ENCODE measurements around the gene HIPK1.

The HIPK1 gene

DNA sequence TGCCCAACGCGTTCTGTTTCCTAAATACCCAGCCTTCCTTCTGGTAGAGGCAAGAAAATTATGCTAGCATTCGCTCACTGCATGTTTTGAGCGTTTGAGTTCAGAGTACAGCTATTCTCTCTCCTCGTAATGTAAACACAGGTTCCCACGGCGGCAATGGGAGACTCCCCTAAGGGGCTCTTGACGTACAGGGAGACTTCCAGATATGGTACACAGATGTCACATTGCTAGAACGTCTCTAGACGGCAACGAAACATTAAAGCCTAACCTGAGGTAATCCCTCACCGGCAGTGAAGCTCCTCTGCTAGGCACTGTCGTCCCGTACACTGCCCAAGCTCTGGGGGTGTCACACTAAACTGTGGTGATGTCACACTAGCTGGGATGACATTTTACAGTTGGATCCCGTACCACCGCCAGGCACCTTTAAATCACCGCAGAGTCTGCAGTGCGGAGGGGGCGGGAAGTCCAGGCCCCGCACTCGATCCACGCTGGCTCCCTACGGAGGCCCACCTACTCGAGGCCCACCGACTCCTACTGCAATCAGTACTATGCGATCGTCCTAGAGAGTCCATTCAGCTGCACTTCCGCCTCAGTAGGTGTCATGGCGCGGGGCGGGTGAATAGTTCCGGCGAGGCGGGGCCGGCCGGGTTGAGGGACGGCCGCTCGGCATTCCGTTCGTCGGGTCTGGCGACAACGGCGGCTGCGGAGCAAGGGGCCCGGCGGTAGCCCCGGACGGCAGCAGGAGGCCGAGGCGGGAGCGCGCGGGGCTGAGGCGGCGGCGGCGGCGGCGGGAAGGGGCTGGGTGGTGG, at the start of gene HIPK1:
HIPK1 (plus strand) TSS at position 384 of the 809 bp plus-strand sequence.
- DNase-seq, result peak; percentile 97

DNA sequence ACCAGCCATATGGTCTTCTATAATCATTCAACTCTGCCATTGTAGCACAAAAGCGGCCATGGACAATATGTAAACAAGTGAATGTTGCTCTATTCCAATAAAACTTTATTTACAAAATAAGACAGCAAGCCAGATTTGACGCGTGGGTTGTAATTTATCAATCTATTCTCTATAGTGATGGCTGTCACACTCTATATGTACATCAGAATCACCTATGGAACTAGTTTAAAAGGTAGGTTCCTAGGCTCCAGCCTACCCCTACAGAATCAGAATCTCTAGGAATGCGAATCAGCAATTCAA, 49.4 kb upstream of the HIPK1 start:
- no peak for DNase-seq

DNA sequence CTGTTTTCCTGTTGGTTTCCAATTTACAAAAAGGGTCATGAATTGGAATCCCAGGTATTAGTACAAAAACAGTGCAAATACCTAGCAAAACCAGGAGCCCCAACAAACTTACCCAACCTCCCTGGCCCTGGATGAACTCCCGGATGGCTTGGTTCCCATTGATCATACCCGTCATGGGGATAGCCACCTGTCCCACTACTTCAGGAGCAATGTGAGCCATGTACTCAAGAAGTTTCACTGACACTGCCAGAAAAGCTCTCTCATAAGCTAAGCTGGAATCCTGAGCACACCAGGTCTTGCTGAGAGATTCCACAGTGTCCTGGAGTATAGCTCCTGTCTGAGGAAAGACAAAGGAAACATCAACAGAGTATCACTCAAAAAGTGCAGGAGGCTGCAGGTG, 47.5 kb upstream of the HIPK1 start:
- no peak for DNase-seq

DNA sequence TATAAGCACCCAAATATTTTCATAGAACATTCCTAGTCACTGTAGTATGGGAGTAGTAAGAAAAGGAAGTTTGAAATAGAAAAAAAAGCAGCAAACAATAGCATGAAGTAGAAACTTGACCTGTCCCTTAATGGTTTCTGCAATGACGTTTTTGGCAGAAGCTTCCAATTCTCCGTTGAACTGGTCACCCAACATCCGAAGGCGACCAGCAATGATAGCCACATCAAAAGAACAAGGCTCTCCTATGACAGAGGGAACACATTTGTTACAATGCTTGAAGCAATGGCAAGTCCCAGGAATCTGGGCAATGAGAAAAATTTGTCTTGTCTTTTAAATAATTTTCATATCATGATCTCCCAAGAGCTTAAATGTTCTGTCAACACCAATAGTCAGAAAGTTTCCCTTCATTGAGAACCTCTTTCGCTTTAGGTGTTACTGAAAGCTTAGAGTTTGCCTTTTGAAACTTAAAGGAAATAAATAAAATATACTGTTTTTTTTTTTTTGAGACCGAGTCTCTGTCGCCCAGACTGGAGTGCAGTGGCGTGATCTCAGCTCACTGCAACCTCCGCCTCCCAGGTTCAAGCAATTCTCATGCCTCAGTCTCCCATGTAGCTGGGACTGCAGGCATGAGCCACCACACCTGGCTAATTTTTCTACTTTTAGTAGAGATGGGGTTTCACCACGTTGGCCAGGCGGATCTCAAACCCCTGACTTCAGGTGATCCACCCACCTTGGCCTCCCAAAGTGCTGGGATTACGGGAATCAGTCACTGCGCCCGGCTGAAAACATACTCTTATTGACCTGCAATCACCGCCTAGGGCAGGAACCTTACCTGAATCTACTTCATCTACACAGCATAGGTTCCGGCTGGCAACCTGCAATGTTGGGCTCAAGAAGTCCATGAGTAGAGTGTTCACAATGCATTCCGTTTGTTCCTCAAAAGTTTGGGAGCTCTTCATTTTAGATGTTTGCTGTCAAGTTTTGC, 42.4 kb upstream of the HIPK1 start:
- no peak for DNase-seq

DNA sequence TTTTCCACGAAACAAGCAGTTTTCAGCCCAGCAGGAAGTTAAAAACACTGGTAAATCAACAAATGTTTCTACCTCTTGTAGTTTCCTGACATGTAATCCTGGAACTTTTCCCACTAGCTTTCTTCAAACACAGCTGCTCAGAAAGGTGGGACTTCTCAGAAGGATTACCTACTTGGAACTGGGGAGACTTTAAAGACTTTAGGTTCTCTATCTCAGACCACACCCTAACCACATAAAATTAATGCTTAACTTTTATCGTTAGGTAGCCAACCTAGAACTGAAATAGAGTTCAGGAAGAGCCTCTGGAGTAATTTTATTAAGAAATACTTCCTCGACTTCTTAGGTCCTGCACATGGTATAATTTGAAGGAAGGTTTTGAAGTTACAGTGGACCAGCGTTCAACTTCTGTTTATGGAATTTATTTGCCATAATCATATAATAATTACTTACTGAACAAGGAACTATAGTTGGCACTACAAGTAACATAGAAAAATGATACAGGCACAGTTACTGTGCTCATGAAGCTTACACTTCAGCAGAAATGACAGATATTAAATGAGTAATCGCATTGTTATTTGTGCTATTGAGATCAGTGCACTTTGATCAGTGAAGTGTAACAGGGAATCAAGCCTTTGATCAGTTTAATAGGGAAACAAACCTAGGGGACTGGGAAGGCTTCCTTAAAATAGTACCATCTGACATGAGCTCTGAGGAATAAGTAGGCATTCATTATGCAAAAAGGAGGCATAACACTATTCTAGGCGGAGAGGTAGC, 41.5 kb upstream of the HIPK1 start, which contains the start of gene BCL2L15:
BCL2L15 (minus strand) TSS at position 180 of the 774 bp plus-strand sequence. CDS start 206 bp downstream, outside the sequence.
- DNase-seq, result no peak

DNA sequence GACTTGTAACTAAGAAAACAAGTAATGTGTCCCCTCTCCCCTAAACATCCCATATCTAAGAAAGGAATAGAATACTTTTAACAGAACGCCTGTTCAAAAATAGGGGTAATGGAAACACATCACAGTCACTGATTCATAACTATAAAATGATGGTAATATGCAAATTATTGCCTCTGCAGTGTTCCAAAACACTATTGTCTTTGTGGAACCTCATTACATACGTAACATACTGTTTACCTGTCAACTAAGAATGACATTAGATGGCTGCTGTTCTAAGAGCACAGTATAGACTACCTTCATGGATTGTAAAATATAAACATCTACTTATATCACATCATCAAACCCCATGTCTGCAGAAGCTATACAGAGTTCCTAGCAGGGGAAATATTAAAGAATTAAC, 38.3 kb upstream of the HIPK1 start:
- no peak for DNase-seq

DNA sequence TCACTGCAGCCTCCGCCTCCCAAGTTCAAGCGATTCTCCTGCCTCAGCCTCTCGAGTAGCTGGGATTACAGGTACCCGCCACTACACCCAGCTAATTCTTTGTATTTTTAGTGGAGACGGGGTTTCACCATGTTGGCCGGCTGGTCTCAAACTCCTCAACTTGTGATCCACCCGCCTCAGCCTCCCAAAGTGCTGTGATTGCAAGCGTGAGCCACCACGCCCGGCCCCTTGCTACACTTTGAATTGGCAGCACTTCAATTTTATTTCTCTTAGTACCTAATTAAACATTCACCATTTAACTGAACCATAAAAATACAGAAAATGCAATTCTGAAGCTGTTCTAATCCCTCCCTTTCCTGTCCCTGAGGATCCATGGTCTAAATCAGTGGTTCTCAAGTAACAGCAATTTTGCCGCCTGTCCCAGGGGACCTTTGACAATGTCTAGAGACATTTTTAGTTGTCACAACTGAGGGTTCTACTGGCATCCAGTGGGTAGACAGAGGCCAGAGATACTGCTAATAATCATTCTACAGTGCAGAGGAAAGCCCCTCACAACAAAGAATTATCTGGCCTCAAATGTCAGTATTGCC, 37.4 kb upstream of the HIPK1 start:
- DNase-seq, result no peak

DNA sequence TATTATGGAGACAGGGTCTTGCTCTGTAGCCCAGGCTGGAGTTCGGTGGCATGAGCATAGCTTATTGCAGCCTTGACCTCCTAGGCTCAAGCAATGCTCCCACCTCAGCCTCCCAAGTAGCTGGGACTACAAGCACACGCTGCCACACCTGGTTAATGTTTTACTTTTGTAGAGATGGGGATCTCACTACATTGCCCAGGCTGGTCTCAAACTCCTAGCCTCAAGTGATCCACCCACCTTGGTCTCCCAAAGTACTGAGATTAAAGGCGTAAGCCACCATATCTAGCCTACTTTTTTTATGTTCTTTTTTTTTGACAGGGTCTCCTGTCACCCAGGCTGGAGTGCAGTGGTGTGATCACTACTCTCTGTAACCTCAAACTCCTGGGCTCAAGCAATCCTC, 35.9 kb upstream of the HIPK1 start:
- no peak for DNase-seq

DNA sequence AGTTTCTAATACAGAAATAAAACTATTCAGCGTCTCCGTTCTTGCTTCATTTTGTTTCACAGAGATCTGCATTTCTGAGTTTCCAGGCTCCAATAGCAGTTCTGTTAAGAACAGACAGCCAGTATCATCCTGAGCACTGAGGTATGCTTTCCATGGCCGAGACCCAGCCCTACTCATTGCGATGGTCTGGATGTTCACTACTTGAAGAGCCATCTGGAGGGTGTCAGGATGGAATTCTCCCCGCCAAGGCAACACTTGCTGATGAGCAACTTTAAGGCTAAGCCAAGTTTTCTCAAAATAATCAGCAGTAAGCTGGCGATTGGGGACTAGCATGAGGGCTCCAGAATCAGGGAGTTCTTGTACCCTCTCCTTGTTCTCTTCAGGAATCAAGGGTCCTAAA, 34.0 kb upstream of the HIPK1 start:
- DNase-seq, result no peak

DNA sequence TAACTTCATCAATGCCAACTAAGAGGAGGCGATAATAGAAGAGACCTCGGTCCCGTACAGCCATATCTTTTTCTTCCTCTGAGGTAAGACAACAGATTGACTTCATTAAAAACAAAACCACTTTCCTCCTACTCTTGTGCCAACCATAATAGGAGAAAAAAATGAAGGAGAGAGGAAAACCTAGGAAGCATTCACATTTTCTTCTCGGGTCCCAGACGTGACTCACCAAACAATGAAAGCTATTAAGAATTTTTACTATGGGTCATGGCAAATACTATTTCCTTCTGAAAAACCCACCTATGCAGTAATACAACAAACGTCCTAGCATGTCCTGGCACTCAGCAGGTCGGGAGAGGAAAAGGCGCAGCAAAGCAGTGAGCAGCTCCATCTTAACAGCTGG, 33.2 kb upstream of the HIPK1 start:
- no peak for DNase-seq

DNA sequence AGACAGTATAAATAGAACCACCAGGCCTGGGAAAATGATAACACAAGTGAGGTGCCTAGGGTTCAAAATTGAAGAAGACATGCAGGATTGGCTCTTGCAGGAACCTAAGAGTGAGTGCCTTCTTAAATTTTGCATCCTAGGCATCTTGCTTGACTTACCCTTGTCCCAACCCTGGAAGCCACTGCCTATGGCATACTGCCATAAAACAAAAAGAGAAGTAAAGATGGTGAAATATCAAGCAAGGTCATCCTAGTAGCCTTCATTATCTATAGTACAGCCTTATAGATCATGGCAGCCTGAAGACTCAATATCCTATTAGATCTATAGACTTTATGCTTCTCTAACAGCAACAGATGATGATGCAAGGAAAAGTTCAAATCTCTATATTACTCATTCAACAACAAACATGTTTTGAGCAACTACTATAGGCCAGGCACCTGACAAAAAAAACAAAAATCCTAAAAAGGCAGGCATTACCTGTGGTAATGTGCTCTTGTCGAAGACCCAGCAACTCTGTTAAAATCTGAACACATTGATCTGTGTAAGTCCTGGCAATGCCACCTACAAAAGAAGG, 30.8 kb upstream of the HIPK1 start:
- no peak for DNase-seq

DNA sequence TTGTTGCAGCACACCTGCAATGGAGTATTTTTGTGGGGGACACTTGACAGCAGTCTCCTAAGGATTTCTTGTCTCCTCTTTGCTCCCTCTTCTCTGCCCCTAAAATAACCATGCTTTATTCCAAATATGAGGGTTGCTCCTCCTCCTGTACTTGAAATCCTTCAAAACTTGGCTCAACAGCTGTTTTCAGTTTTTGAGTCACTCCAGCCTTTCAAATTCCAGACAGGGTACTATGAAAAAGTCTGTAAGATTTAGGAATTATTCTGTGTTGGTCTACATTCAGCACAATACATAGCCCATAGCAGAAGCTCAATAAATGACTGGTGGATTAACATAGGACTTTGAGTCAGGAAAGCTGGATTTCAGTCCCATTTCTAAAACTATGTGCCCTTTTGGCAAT, 30.0 kb upstream of the HIPK1 start:
- DNase-seq, result no peak

DNA sequence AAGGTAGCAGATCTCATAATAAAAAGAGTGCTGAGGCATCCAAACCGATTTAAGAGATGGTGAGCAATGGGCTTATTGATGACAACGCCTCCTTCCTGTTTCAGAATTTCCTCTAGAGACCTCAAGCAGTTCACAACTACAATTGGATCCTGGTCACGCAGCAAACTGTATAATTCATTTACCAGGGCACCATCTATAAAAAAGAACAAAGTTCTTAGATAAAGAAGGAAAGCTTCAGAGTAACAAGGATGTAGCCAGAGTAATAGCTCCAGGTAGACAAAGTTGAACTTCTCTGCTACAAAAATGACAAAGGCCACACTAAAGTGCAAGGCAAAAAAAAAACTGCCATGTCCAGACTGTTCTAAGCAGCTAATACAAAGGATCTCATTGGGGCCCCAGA, 27.9 kb upstream of the HIPK1 start:
- DNase-seq, result no peak

DNA sequence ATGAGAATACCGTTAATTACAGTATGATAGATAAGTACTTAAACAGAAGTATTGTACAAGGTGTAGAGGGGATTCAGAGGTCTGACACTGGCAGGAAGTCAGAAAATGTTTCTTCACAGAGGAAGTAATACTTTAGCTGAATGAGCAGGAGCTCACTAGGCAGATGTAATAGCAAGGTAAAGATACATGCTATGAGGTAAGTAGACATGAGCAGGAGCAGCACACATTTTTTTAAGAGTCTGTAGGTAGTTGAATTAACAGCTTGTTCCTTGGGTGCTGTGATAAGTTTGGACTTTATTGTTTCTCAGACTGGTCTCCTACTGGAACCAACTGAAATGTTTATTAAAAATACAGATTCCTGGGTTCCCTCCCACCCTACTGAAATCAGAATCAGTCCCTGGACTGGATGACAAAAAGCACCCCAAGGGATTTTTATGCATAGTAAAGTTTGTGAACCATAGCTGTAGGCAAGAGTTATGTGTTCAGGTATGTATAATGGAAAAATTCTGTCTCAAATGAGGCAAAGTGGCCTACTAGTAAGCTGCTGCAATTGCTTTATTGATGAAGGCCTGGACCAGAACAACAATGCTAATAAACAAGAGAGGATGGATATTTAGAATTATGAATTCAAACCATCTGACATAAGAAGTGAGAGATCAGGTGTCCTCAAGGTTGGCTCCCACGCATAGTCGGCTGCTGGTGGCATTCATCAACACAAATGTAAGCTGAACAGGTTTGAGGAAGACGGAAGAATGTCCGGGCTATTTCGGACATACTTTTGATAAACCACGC, 25.4 kb upstream of the HIPK1 start:
- DNase-seq, result no peak

DNA sequence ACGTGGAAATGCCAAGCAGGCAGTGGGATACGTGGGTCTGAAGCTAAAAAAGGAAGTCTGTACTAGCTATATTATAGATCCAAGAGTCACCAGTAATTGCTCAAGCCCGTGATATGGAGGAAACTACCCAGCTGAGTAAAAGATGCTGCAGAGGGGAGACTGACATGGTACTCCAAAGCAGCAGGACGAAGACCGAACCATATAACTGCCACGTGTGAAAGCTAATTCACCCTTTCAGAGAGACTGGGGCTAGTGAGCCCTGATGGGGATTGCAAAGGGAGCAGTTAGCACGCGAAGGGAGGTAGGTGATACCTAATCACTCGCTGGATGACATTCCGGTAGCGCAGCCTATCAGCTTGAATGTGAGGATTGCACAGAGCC, 24.8 kb upstream of the HIPK1 start:
- no peak for DNase-seq

DNA sequence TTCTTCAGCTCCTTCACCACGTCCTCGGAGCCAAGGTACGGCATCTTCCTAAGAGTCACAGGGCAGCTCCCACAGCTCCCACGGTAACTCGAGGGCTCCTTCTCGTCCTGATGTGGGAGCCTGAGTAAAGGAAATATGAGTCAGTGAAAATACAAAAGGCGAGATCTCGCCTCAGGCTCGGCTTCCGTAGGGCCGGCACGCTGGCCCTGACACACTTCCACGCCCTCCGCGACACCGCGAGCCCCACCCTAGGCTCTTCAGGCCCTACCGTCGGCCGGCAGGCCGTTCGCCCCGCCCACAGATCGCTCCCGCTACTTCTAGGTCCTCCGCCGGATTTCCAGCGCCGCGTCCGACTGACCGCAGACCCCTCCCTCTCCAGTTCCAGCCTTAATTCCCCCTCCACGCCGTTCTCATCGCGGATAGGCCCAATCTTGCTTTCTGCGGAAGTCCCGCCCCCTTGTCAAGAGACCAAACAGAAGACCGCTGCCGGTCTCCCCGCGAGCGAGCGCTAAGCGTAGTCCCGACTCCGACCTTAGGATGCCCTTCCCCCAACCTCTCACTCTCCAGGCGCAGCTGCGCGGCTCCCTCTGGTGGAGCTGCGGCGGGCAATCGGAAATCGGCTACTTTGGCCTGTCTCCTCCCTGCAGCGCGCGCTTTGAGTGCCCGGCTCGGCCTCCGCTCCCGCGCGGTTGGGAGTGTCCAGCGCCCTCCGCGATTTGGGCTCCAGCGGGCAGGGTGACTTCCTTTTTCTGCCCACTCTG, 24.3 kb upstream of the HIPK1 start, which contains the start of the genes AP4B1 and DCLRE1B:
AP4B1 (minus strand) TSS at position 126 of the 761 bp plus-strand sequence; CDS start at position 44, 82 bp downstream.
DCLRE1B (plus strand) TSS at position 653 of the 761 bp plus-strand sequence. CDS start 261 bp downstream, outside the sequence.
- DNase-seq, result peak; percentile 100

DNA sequence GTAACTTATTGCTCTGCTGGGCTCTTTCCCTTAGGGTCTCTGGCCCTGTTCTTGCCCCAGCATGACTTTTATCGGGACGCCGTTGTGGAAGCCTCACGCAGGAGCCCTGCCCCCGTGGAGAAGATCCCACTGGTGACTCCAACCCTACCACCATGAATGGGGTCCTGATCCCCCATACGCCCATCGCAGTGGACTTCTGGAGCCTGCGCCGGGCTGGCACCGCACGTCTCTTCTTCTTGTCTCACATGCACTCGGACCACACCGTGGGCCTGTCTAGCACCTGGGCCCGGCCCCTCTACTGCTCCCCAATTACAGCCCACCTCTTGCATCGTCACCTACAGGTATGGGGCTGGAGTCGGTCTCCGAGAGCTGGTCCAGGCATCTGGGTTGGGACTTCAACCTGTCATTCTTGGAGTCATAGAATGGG, 23.7 kb upstream of the HIPK1 start:
- DNase-seq, result no peak

DNA sequence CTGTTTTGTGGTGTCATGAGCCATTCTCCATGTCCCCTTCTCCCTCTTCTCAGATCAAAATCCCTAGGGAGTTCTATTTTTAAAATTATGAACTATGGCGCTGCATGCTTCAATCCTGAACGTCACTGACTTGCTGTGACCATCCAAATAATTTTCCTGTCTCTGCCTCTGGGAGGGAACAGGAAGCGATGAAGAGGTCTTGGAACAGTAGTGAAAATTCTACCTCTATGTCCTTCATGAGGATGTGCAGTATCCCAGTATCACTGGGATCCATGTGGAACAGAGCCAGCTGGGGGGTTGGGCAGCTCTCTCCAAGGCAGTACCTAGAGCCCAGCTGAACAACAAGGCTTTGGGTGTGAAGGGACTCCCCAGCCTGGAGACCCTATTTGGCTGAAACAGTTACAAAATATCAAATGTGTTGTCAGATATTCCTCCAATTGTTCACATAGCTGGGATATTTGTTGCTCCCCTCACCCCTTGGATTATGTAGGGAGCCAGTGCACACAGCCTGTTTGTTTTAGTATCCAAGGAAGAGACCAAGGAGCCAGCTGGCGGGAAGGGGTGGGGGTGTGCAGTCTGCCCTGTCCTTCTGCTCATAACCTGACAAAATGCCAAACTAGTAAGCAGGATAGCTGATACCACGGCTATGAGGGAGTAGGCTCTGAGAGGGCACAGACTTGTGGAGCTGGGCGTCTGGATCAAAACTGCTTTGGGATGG, 16.4 kb upstream of the HIPK1 start:
- peak; percentile 77 for DNase-seq

DNA sequence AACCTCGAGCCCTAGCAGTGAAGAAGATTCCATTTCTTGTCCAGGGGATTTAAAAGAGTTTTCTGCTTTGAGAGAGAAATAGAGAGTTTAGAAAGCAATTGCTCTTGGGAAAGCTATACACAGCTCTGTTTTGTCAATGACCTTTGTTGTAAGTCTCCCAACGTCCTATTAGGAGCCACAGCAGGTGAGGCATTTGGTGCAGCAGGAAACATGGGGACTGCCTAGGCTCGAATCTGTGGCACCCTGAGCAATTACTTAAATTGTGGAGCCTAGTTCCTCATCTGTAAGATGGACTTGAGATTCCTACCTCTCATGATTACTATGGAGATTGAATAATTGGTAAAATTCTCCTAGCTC, 15.8 kb upstream of the HIPK1 start:
- DNase-seq, result no peak

All from femur (tissue), 1 donor.